Amniotic stem cell (primary cell): ENCODE measurements around the gene FMR1NB.

Source experiments
- DNase-seq: peaks from one replicate; lab custom pipeline; 2025; lab: John Stamatoyannopoulos, UW

The FMR1NB gene

DNA sequence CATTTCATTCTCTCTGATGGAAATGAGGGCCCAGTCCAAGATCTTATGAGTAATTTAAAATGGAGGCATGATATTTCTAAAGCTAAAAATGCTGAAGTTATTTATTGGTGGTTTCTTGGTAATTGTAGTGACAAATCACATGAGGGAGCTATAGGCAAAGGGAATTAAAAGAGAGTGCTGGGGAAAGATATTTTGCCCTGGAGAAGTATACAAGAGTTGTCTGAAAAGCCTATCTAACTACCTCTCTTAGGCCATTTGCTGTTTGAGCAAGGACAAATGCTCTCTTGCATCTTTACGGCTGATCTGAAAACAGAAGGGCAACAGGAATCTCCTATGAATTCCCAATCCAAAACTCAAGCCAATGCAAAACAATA lies 89.4 kb downstream of the FMR1NB start:
- DNase-seq, result no peak
